ENCODE results near the gene IGF2R. TPM values are rescaled to one million over a fixed set of nuclear protein-coding genes. Genes with fewer than 3 reads are reported as not detected.

The IGF2R gene
- total RNA-seq, 1 experiment from 2014 or later = 75.3 TPM

DNA sequence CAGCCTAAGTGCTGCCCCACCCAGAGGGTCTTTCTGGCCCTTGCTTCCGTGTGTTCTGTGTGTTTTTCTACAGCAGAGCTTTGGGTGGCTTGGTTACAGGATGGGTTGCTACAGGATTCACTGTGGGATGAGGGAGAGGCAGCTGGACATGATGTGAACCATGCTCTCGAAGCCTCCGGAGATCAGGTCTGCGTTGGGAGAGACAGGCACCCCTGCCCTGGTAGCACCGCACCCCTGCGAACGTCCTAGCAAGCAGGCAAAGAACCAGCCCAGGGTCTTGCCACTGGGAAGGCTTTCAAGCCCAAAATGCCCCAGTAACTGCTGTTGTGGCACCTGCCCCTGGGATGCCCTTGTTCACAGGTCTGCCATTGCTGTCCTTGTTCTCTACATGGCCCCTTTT lies 66.4 kb downstream of the IGF2R start (continued):
- no peak for TF ChIP-seq OVOL2 (CRISPR knock-in tag; IDR thresholded peaks at IDR 0.05; ENCODE audit: borderline replicate concordance)
- no peak for TF ChIP-seq GRHL2 (CRISPR knock-in tag; IDR thresholded peaks at IDR 0.05; ENCODE audit: insufficient replicate concordance, severe bottlenecking)
- no peak for TF ChIP-seq ZBTB21 (CRISPR knock-in tag; IDR thresholded peaks at IDR 0.05; ENCODE audit: borderline replicate concordance)
- TF ChIP-seq NFATC4 (CRISPR knock-in tag; IDR thresholded peaks at IDR 0.05) = no peak
- no peak for TF ChIP-seq KAT7 (CRISPR knock-in tag; IDR thresholded peaks at IDR 0.05; ENCODE audit: borderline replicate concordance)

DNA sequence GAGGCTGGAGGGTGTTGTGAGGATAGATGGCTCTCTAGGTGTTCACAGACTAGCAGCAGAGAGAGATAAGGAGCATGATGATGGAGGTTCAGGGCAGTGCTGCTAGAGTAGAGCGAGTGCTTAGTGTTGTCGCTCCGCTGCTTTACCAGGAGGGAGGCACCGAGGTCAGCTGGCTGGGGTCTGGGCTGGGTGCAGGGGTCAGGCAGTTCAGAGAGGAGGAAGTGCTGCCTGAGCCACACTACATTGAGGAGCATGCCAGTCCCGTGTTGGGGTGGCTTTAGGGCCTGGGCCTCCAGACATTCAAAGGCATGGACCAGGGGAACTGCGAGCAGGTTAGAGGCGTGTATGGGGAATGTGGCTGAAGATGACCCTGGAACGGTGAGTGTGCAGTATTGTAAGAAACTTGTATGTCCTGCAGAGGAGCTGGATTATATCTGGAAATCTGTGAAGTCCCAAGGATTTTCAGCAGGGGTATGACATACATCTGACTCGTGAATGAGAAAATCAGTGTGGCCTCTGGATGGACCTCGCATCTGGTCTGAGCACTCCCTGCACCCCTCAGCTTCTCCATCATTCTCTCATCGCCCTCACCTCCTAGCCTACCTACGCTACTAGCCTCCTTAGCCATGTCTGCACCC lies 66.9 kb downstream of the IGF2R start:
- no peak for ATAC-seq
- Mint-ChIP-seq H3K27me3 (ENCODE audit: low read depth) (no peaks in the 10 kb centered on the region), H3K27ac (peak overlapping the region; percentile 53; the same call in 1 of the 2 replicates), H3K4me1 (no peaks in the 10 kb centered on the region), H3K36me3 (peaks cover 44% of the 10 kb centered on the region), H3K4me3 (no peak overlapping the region), H3K9me3 (no peaks in the 10 kb centered on the region)
- CTCF ChIA-PET = interaction anchor here (1.3 kb wide), 1 partner anchor 173 kb away, joined by 3 read pairs; no protein-coding TSS in a partner anchor
- no peak for DNase-seq (ENCODE audit: low spot score)
- no peak for TF ChIP-seq SMAD3 (CRISPR knock-in tag; IDR thresholded peaks at IDR 0.05; ENCODE audit: borderline replicate concordance)
- TF ChIP-seq CBFB (CRISPR knock-in tag; IDR thresholded peaks at IDR 0.05; ENCODE audit: low read depth) = no peak
- TF ChIP-seq TCF7 (CRISPR knock-in tag; IDR thresholded peaks at IDR 0.05; ENCODE audit: low read depth) = no peak
- TF ChIP-seq NFATC4 (CRISPR knock-in tag; IDR thresholded peaks at IDR 0.05) = no peak
- TF ChIP-seq KAT7 (CRISPR knock-in tag; IDR thresholded peaks at IDR 0.05; ENCODE audit: borderline replicate concordance) = no peak
- TF ChIP-seq PRRX2 (CRISPR knock-in tag; IDR thresholded peaks at IDR 0.05) = no peak
- TF ChIP-seq RELA (CRISPR knock-in tag; IDR thresholded peaks at IDR 0.05; ENCODE audit: borderline replicate concordance) = no peak
- no peak for TF ChIP-seq NFE2L1 (CRISPR knock-in tag; IDR thresholded peaks at IDR 0.05)
- no peak for TF ChIP-seq ZNF219 (CRISPR knock-in tag; IDR thresholded peaks at IDR 0.05; ENCODE audit: borderline replicate concordance)
- TF ChIP-seq NFYB (CRISPR knock-in tag; conservative IDR thresholded peaks at IDR 0.05; ENCODE audit: low read depth) = no peak
- no peak for TF ChIP-seq NR1H2 (CRISPR knock-in tag; IDR thresholded peaks at IDR 0.05)
- TF ChIP-seq, protein P1, sequence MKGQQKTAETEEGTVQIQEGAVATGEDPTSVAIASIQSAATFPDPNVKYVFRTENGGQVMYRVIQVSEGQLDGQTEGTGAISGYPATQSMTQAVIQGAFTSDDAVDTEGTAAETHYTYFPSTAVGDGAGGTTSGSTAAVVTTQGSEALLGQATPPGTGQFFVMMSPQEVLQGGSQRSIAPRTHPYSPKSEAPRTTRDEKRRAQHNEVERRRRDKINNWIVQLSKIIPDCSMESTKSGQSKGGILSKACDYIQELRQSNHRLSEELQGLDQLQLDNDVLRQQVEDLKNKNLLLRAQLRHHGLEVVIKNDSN (CRISPR knock-in tag; IDR thresholded peaks at IDR 0.05) = no peak
- TF ChIP-seq, protein P2, sequence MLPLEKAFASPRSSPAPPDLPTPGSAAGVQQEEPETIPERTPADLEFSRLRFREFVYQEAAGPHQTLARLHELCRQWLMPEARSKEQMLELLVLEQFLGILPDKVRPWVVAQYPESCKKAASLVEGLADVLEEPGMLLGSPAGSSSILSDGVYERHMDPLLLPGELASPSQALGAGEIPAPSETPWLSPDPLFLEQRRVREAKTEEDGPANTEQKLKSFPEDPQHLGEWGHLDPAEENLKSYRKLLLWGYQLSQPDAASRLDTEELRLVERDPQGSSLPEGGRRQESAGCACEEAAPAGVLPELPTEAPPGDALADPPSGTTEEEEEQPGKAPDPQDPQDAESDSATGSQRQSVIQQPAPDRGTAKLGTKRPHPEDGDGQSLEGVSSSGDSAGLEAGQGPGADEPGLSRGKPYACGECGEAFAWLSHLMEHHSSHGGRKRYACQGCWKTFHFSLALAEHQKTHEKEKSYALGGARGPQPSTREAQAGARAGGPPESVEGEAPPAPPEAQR (CRISPR knock-in tag; IDR thresholded peaks at IDR 0.05) = no peak
- POLR2A ChIA-PET = no interaction called here

DNA sequence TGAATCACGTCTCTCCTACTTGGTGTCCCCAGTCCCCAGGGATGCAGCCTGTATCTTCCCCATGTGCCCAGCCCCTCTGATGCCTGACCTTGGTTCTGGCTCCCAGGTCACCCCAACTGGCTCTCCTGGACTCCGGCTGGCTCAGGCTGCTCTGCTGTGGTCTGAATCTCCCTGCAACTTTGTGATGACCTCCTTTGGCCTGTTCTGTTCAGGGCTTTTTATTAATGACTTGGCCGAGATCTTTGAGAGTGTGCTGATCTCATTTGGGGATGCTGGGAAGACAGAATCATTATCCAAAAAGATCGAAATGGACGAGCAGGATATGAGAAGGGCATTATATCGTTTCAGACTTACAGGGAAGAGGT lies 67.4 kb downstream of the IGF2R start:
- H3K27me3 Mint-ChIP-seq (ENCODE audit: low read depth) = no peaks in the 10 kb centered on the region
- ATAC-seq (no peak), DNase-seq (ENCODE audit: low spot score) (no peak)
- H3K4me3 Mint-ChIP-seq = no peak overlapping the region
- peaks cover 48% of the 10 kb centered on the region for H3K36me3 Mint-ChIP-seq
- POLR2A ChIA-PET = no interaction called here
- CTCF ChIA-PET = no interaction called here
- H3K9me3 Mint-ChIP-seq = no peaks in the 10 kb centered on the region
- no peaks in the 10 kb centered on the region for H3K4me1 Mint-ChIP-seq
- H3K27ac Mint-ChIP-seq = no peak overlapping the region
- TF ChIP-seq, protein P2 (CRISPR knock-in tag; IDR thresholded peaks at IDR 0.05) = no peak
- TF ChIP-seq SMAD4 (CRISPR knock-in tag; IDR thresholded peaks at IDR 0.05) = no peak
- TF ChIP-seq ZNF138 (CRISPR knock-in tag; conservative IDR thresholded peaks at IDR 0.05) = no peak
- no peak for TF ChIP-seq ZNF671 (CRISPR knock-in tag; IDR thresholded peaks at IDR 0.05)
- TF ChIP-seq ZNF423 (CRISPR knock-in tag; IDR thresholded peaks at IDR 0.05) = no peak
- no peak for TF ChIP-seq ZNF317 (CRISPR knock-in tag; IDR thresholded peaks at IDR 0.05; ENCODE audit: borderline replicate concordance, low read depth)
- TF ChIP-seq, protein P3, sequence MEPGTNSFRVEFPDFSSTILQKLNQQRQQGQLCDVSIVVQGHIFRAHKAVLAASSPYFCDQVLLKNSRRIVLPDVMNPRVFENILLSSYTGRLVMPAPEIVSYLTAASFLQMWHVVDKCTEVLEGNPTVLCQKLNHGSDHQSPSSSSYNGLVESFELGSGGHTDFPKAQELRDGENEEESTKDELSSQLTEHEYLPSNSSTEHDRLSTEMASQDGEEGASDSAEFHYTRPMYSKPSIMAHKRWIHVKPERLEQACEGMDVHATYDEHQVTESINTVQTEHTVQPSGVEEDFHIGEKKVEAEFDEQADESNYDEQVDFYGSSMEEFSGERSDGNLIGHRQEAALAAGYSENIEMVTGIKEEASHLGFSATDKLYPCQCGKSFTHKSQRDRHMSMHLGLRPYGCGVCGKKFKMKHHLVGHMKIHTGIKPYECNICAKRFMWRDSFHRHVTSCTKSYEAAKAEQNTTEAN (CRISPR knock-in tag; IDR thresholded peaks at IDR 0.05) = no peak
- TF ChIP-seq, protein P4, sequence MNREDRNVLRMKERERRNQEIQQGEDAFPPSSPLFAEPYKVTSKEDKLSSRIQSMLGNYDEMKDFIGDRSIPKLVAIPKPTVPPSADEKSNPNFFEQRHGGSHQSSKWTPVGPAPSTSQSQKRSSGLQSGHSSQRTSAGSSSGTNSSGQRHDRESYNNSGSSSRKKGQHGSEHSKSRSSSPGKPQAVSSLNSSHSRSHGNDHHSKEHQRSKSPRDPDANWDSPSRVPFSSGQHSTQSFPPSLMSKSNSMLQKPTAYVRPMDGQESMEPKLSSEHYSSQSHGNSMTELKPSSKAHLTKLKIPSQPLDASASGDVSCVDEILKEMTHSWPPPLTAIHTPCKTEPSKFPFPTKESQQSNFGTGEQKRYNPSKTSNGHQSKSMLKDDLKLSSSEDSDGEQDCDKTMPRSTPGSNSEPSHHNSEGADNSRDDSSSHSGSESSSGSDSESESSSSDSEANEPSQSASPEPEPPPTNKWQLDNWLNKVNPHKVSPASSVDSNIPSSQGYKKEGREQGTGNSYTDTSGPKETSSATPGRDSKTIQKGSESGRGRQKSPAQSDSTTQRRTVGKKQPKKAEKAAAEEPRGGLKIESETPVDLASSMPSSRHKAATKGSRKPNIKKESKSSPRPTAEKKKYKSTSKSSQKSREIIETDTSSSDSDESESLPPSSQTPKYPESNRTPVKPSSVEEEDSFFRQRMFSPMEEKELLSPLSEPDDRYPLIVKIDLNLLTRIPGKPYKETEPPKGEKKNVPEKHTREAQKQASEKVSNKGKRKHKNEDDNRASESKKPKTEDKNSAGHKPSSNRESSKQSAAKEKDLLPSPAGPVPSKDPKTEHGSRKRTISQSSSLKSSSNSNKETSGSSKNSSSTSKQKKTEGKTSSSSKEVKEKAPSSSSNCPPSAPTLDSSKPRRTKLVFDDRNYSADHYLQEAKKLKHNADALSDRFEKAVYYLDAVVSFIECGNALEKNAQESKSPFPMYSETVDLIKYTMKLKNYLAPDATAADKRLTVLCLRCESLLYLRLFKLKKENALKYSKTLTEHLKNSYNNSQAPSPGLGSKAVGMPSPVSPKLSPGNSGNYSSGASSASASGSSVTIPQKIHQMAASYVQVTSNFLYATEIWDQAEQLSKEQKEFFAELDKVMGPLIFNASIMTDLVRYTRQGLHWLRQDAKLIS (CRISPR knock-in tag; IDR thresholded peaks at IDR 0.05; ENCODE audit: borderline replicate concordance) = no peak
- TF ChIP-seq, protein P5, sequence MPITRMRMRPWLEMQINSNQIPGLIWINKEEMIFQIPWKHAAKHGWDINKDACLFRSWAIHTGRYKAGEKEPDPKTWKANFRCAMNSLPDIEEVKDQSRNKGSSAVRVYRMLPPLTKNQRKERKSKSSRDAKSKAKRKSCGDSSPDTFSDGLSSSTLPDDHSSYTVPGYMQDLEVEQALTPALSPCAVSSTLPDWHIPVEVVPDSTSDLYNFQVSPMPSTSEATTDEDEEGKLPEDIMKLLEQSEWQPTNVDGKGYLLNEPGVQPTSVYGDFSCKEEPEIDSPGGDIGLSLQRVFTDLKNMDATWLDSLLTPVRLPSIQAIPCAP (CRISPR knock-in tag; IDR thresholded peaks at IDR 0.05) = no peak
- no peak for TF ChIP-seq NFATC4 (CRISPR knock-in tag; IDR thresholded peaks at IDR 0.05)
- TF ChIP-seq TEAD1 (CRISPR knock-in tag; IDR thresholded peaks at IDR 0.05) = no peak
